Retinal pigment epithelial cell (primary cell): ENCODE results near the gene ZFP90.

Experiments
- DNase-seq: peaks from one replicate; pipeline ENCODE4 v3.0.0-alpha.2; 2010; ENCODE audit warnings: low read depth
- H3K4me3 ChIP-seq: 2 replicates; pipeline ENCODE4 v1.5.1; 2011; ENCODE audit warnings: mild to moderate bottlenecking, low read length, control low read depth, moderate library complexity
- CTCF ChIP-seq: conservative IDR thresholded peaks from 2 replicates; pipeline ENCODE4 v1.5.1; 2011; ENCODE audit warnings: low read depth, low read length, control low read depth, inconsistent platforms

The ZFP90 gene

GRCh38 chr16:68538880-68539701 is at the start of gene ZFP90:
Gene ZFP90, plus strand, starts transcription at chr16:68539291. Its CDS starts 502 bp downstream, at chr16:68539793.
- DNase-seq = peak; percentile 40

GRCh38 chr16:68490358-68490757 is 48.7 kb upstream of the ZFP90 start:
- no peak for DNase-seq
- no peak for TF ChIP-seq CTCF
- no peak overlapping the region for H3K4me3 ChIP-seq

More at GRCh38 chr16:68538880-68539701, at the start of gene ZFP90:
- no peak for TF ChIP-seq CTCF
- H3K4me3 ChIP-seq = peak within 1 kb of the TSS; percentile 76

- H3K4me3 ChIP-seq = no peak overlapping the region
- peak; percentile 62 for DNase-seq
- TF ChIP-seq CTCF = no peak
Observed at GRCh38 chr16:68490829-68491575, 48.1 kb upstream of the ZFP90 start.

GRCh38 chr16:68491576-68491950 is 47.5 kb upstream of the ZFP90 start:
- no peak overlapping the region for H3K4me3 ChIP-seq
- TF ChIP-seq CTCF = no peak
- DNase-seq = no peak

GRCh38 chr16:68492151-68492542 is 46.9 kb upstream of the ZFP90 start:
- no peak for DNase-seq
- no peak for TF ChIP-seq CTCF
- H3K4me3 ChIP-seq = no peak overlapping the region

GRCh38 chr16:68492543-68493411 is 46.3 kb upstream of the ZFP90 start:
- TF ChIP-seq CTCF = no peak
- no peak overlapping the region for H3K4me3 ChIP-seq
- DNase-seq = peak; percentile 91
